Amniotic epithelial cell (primary cell): ENCODE data around the gene PHF10.
A peak's percentile ranks its signal among the peaks of the same experiment; 100 is the strongest.

ENCODE experiments used
- DNase-seq: peaks from one replicate; pipeline ENCODE4 v3.0.0-alpha.2; 2010; ENCODE audit warnings: low read depth

The PHF10 gene

GRCh38 chr6:169677096-169677495 lies 47.2 kb downstream of the PHF10 start:
- DNase-seq = peak; percentile 63

- no peak for DNase-seq
These were observed 49.3 kb downstream of the PHF10 start for GRCh38 chr6:169675011-169675410.

GRCh38 chr6:169671563-169671962 lies 52.7 kb downstream of the PHF10 start:
- no peak for DNase-seq

- peak; percentile 29 for DNase-seq
These were observed 54.4 kb downstream of the PHF10 start for GRCh38 chr6:169669889-169670288.

- no peak for DNase-seq
These were observed 55.2 kb downstream of the PHF10 start for GRCh38 chr6:169669147-169669546.

- DNase-seq = no peak
These were observed 56.0 kb downstream of the PHF10 start for GRCh38 chr6:169668203-169668847.

GRCh38 chr6:169667716-169668115 lies 56.6 kb downstream of the PHF10 start:
- DNase-seq = no peak

- DNase-seq = no peak
These were observed 57.9 kb downstream of the PHF10 start for GRCh38 chr6:169666441-169666840.

GRCh38 chr6:169665289-169665688 lies 59.0 kb downstream of the PHF10 start:
- no peak for DNase-seq

GRCh38 chr6:169664227-169664626 lies 60.1 kb downstream of the PHF10 start:
- no peak for DNase-seq

- DNase-seq = no peak
These were observed 60.8 kb downstream of the PHF10 start for GRCh38 chr6:169663468-169663867.

- no peak for DNase-seq
These were observed 62.9 kb downstream of the PHF10 start for GRCh38 chr6:169661391-169661756.

- no peak for DNase-seq
These were observed 63.4 kb downstream of the PHF10 start for GRCh38 chr6:169660751-169661390.

- DNase-seq = no peak
These were observed 64.3 kb downstream of the PHF10 start for GRCh38 chr6:169659820-169660610.

- no peak for DNase-seq
These were observed 67.1 kb downstream of the PHF10 start for GRCh38 chr6:169657284-169657610.

- no peak for DNase-seq
These were observed 67.6 kb downstream of the PHF10 start for GRCh38 chr6:169656546-169657283.

GRCh38 chr6:169654598-169655391 lies 69.5 kb downstream of the PHF10 start:
- peak; percentile 63 for DNase-seq
